Erythroblast (primary cell): ENCODE data around the gene RNF169.

Experiments
- GATA1 ChIP-seq: IDR thresholded peaks from 2 replicates; pipeline ENCODE4 v1.6.1; 2011; ENCODE audit warnings: low read depth, mild to moderate bottlenecking, control low read depth, low read length, moderate library complexity
- POLR2A ChIP-seq: IDR thresholded peaks from 2 replicates; pipeline ENCODE4 v1.6.1; 2011; ENCODE audit warnings: mild to moderate bottlenecking, low read length

GRCh38 chr11:74773476-74773875, 24.8 kb downstream of the RNF169 start:
- TF ChIP-seq POLR2A = no peak
- no peak for TF ChIP-seq GATA1
